Muscle of back (tissue), 11 donors: ENCODE measurements around the gene HSPB9. TPM values are rescaled to one million over a fixed set of nuclear protein-coding genes. Genes with fewer than 3 reads are reported as not detected.

Source experiments
- DNase-seq, 3 donors: peaks; one replicate each; pipeline versions ENCODE4 v3.0.0 to v3.0.0-alpha.2; 2013
- polyA plus RNA-seq, 10 donors: library from polyadenylated mRNA; unstranded; fragments of 120-200 nt; gene quantifications; one replicate each; pipeline ENCODE4 v1.2.1, GENCODE V29; 2013; ENCODE audit not compliant: insufficient read length in 10 of 10

Gene HSPB9
- polyA plus RNA-seq, 10 donors, result 0.11 to 0.38 (median 0.21) TPM; not detected in 1

GRCh38 chr17:42098730-42099399 lies 23.7 kb upstream of the HSPB9 start:
- DNase-seq, result no peak

GRCh38 chr17:42101513-42102292 lies 20.9 kb upstream of the HSPB9 start:
- peak; percentile 35 to 61 (median 61) for DNase-seq

- DNase-seq, result no peak
Observed at GRCh38 chr17:42103221-42103954, 19.2 kb upstream of the HSPB9 start.

- DNase-seq, result no peak
Observed at GRCh38 chr17:42104264-42104663, 18.3 kb upstream of the HSPB9 start.

- no peak for DNase-seq
Observed at GRCh38 chr17:42106009-42106408, 16.6 kb upstream of the HSPB9 start.

GRCh38 chr17:42107124-42107523 lies 15.5 kb upstream of the HSPB9 start:
- DNase-seq, result no peak

- DNase-seq, result peak; percentile 29 to 62 (median 51)
Observed at GRCh38 chr17:42107597-42108576, 14.7 kb upstream of the HSPB9 start.

GRCh38 chr17:42109086-42109485 lies 13.5 kb upstream of the HSPB9 start:
- no peak for DNase-seq

- DNase-seq, result no peak
Observed at GRCh38 chr17:42110301-42111264, 12.0 kb upstream of the HSPB9 start.

GRCh38 chr17:42111265-42111636 lies 11.4 kb upstream of the HSPB9 start:
- DNase-seq, result no peak

GRCh38 chr17:42111871-42112551 lies 10.6 kb upstream of the HSPB9 start:
- DNase-seq, result peak in 1 of 3 donors; percentile 35

- DNase-seq, result peak; percentile 78 to 94 (median 88)
Observed at GRCh38 chr17:42112552-42113176, 9.9 kb upstream of the HSPB9 start, which contains the start of gene DHX58. Gene DHX58 (minus strand): TSS chr17:42112714. CDS start chr17:42111892, 822 bp downstream.

- DNase-seq, result no peak
Observed at GRCh38 chr17:42113293-42114069, 9.1 kb upstream of the HSPB9 start.

GRCh38 chr17:42114118-42114517 lies 8.5 kb upstream of the HSPB9 start:
- no peak for DNase-seq

GRCh38 chr17:42116705-42117396 lies 5.8 kb upstream of the HSPB9 start:
- DNase-seq, result peak; percentile 70 to 89 (median 80)

- DNase-seq, result no peak
Observed at GRCh38 chr17:42117397-42118125, 5.0 kb upstream of the HSPB9 start.

- DNase-seq, result no peak
Observed at GRCh38 chr17:42118126-42118510, 4.5 kb upstream of the HSPB9 start.
